Measurements from ENCODE around the gene C5orf63.
"Not testable (repeated sequence)": the region's sequence is repeated elsewhere in the genome, so short reads cannot be mapped to it uniquely, and the experiment has no call there.

The C5orf63 gene

GRCh38 chr5:127072861-127073846 is at the start of gene C5orf63:
TSS of gene C5orf63 (minus strand) at chr5:127073502. CDS start at chr5:127058995, 14,507 bp downstream.
- peak; percentile 86 for DNase-seq

DNA sequence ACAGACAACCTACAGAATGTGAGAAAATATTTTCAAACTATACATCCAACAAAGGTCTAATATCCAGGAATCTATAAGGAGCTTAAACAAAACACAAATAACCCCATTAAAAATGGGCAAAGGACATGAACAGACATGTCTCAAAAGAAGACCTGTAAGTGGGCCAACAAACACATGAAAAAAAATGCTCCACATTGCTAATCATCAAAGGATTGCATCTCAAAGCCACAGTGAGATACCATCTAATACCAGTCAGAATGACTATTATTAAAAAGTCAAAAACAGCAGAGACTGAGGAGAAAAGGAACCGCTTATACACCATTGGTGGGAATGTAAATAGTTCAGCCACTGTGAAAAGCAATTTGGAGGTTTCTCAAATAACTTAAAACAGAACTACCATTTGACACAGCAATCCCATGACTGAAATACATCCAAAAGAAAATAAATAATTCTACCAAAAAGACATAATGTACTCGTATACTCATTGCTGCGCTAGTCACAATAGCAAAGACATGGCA is 39.1 kb upstream of the C5orf63 start:
- no peak for DNase-seq

DNA sequence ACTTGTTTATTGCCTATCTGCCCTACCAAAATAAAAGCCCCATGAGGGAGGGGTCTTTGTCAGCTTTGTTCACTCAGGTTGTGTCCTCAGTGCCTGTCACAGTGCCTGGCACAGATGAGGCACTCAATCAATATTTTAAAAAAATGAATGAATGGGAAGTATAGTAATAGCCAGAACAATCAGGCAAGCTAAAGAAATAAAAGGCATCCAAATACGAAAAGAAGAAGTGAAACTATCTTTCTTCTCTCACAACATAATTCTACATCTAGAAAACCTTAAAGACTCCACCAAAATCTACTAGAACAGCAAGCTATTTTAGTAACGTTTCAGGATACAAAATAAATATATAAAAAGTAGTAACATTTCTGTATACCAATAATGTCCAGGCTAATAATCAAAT is 37.8 kb upstream of the C5orf63 start:
- no peak for DNase-seq

GRCh38 chr5:127108624-127109260 is 35.4 kb upstream of the C5orf63 start:
- not testable (repeated sequence) for DNase-seq

- DNase-seq: no peak
These were observed 28.6 kb upstream of the C5orf63 start for GRCh38 chr5:127101935-127102334.

GRCh38 chr5:127101533-127101932 is 28.2 kb upstream of the C5orf63 start:
- DNase-seq: no peak

DNA sequence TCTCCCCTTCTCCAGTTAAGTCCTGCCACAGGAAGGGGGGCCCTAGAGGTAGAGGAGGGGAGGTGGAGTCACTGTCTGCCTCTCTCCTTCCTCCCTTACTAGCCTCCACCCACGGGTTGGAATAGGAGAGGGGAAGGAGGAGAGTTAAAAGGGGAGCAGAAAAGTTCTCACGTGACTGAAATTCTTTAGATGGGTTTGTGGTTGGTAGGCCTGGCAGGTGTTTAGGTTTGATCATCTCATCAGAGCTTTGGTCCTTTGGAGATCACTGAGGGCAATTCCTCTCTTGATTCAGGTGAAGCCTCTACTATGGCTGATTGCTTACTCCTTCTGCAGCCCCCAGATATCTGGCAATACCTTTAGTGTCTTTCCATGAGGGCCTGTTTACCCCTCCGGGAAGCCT is 24.9 kb upstream of the C5orf63 start:
- DNase-seq: no peak

DNA sequence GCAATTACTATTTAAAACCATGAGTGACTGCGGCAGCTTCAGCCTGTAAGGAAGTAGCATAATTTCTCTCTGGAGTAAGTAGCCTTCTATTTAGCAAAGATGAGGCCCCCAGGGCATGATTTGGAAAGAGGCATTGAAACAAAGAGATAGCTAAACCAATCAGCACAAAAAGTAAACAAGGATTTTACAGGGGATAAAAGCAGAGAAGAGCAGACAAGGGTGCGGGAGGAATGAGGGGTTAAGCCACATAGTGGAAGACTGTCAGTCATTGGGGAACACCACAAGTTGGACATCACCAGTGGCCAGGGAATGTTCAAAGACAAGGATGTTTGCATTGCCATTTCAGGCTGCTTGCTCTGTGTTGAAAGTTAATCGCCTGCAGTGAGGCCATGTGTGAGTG is 24.0 kb upstream of the C5orf63 start:
- no peak for DNase-seq

- no peak for DNase-seq
These were observed 23.2 kb upstream of the C5orf63 start for GRCh38 chr5:127096328-127096993.

GRCh38 chr5:127094161-127094814 is 21.0 kb upstream of the C5orf63 start:
- no peak for DNase-seq

DNA sequence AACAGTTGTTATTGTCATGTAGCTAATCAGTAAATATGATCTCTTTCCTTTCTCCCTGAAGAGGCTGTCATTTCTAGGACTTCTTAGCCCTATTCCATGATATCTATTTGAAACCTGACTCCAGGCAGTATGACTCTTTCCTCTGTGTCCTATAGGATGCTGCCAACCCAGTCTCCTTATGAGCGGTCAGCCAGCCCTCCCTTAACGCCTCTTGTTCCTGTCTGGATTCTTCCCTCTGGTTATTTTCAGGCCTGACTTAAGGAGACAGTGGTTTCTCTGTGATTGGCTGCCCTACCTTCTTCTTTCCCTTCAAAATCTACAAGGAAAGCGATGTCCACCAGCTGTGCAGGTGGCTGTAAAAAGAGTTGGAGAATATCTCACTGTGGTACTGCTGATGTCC is 19.4 kb upstream of the C5orf63 start:
- DNase-seq: no peak

DNA sequence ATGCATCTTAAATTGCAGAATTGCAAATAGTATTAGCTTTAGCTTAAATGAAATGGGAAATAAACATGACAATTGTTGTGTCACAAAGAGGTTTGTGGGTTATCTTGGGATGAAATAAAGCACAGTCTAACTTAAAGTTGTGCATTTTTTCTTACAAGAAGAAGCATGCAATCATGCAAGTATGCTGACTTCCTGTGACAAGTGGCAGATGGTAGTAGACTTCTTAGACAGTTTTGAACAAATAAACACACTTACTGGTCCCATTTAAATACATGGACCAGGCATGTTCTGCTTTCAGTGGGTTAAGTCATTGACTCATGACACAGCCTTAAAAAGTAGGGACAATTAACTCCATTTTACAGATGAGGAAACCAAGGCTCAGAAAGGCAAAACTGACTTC is 15.9 kb upstream of the C5orf63 start:
- DNase-seq: no peak

GRCh38 chr5:127088251-127088650 is 14.9 kb upstream of the C5orf63 start:
- DNase-seq: no peak

DNA sequence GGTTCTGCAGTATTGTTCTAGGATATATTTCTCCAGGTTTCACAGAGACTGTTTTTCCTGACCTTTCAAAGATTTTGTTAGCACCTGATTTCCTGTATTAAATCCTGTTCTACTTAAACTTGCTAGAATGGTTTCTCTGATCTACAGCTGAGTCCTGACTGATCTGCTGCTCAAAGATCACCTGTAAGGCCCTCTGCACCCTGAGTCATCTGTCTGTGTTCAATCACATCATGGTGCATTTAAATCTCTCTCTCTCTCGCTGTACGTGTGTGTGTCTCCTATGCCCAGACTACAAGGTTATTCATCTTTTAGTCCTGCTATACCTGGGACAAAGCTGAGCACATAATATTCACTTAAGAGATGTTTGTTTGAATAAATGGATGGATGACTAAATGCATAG is 13.3 kb upstream of the C5orf63 start:
- DNase-seq: no peak

- no peak for DNase-seq
These were observed 12.5 kb upstream of the C5orf63 start for GRCh38 chr5:127085796-127086195.

DNA sequence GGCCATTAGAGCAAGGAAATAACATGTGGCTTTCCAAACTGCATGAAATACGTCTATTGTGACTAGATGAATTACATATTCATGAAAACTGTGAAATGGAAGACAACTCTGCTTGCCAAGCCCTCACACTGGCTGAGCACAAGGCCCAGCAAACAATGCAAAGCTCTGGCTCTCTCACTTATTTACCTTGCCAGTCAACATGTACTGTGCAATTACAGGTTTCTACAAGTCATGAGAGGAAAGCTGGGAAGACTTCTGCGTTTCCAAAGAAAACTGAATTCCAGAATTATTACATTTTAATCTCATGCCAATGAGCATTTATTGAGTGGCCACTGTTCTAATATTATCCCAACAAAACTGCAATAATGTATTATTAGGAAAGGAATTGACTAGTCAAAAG is 12.1 kb upstream of the C5orf63 start:
- DNase-seq: no peak

- DNase-seq: no peak
These were observed 11.4 kb upstream of the C5orf63 start for GRCh38 chr5:127084656-127085055.

DNA sequence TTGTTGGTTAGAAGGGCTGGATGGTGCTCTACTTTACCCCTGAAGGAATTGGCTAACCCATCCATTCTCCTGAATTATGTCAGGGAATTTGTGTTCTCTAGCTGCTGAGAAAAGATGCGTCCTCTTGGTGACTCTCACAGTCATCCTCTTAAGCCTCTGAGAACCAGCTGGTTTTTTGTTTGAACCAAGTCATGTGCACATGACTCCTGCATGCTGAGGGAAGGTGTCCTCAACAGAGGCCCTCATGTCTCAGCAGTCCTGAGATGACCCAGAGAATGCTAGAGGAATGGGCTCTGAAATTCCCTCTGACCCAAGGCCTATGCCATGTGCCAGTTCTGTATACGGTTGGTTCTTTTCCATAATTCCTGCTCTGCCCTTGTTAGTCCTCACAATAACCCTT is 10.4 kb upstream of the C5orf63 start:
- DNase-seq: no peak

DNA sequence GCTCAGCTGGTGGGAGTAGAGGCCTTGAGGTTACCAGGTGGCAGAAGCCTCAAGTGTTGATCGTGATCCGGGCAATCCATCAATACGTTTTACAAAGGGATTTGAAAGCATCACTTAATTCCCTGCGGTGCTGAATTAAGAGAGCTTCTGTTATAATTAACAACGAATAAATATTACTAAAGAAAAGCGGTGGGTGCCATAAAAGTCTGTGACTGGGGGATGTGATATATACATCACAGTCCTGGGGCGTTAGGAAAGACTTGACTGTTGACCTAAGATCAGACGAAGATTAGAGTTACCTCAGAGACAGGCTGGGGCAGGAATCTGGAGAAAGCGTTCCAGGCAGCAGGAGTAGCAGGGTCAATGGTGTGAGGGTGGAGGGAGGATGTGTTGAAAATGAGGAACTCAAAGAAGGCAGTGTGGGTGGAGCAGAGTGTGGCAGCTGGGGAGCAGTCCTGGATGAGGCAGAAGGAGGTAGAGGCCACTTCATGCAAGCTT is 6.7 kb upstream of the C5orf63 start:
- DNase-seq: no peak

DNA sequence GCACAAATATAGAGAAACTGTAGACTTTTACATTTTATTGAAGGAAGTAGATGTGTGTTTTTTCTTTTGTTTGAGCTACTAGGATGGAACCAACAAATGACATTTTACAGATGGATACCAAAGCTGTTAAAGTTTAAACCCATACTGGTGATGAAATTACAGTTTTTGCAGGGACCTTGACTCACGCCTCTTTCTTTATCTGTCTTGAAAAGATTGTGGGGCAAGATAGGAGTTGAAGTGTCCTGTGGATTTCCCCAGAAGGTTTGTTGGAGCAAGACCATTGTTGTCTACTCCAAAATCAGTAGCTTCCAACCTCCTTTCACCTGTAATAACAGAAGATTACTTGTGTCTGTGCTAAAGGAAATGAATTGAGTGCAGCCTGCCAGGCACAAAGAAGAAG is 4.1 kb upstream of the C5orf63 start:
- DNase-seq: no peak

- no peak for DNase-seq
These were observed 3.2 kb upstream of the C5orf63 start for GRCh38 chr5:127076315-127077129.

DNA sequence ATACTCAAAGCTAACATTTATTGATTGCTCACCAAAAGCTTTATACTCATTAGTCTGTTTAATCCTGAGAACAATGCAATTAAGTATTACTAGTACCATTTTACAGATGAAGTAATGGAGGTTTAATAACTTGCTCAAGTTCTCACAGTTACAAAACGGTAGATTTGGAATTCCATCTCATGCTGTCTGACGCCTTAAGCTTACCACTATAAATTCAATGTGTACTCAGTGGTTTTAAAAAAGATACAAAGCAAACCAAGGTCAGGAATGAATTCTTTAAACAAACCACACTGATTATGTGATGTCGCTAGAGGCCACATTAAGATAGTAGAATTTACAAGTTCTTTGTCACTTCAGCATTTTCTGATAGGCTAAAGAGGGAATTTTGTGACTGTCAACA is 1.2 kb upstream of the C5orf63 start:
- no peak for DNase-seq
